Activated gamma-delta T cell treated with Interleukin-2 at 50 U/mL for 16 hours (primary cell): ENCODE data around the gene GPR31.
A peak's percentile ranks its signal among the peaks of the same experiment; 100 is the strongest.

Experiments
- DNase-seq: peaks from one replicate; pipeline ENCODE4 v3.0.0-alpha.2; 2020

The GPR31 gene

DNA sequence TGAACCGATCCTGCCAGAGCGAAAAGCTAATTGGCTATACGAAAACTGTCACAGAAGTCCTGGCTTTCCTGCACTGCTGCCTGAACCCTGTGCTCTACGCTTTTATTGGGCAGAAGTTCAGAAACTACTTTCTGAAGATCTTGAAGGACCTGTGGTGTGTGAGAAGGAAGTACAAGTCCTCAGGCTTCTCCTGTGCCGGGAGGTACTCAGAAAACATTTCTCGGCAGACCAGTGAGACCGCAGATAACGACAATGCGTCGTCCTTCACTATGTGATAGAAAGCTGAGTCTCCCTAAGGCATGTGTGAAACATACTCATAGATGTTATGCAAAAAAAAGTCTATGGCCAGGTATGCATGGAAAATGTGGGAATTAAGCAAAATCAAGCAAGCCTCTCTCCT lies 20.7 kb downstream of the GPR31 start:
- DNase-seq, result no peak

GRCh38 chr6:167136376-167136775 lies 21.4 kb downstream of the GPR31 start:
- DNase-seq, result no peak

DNA sequence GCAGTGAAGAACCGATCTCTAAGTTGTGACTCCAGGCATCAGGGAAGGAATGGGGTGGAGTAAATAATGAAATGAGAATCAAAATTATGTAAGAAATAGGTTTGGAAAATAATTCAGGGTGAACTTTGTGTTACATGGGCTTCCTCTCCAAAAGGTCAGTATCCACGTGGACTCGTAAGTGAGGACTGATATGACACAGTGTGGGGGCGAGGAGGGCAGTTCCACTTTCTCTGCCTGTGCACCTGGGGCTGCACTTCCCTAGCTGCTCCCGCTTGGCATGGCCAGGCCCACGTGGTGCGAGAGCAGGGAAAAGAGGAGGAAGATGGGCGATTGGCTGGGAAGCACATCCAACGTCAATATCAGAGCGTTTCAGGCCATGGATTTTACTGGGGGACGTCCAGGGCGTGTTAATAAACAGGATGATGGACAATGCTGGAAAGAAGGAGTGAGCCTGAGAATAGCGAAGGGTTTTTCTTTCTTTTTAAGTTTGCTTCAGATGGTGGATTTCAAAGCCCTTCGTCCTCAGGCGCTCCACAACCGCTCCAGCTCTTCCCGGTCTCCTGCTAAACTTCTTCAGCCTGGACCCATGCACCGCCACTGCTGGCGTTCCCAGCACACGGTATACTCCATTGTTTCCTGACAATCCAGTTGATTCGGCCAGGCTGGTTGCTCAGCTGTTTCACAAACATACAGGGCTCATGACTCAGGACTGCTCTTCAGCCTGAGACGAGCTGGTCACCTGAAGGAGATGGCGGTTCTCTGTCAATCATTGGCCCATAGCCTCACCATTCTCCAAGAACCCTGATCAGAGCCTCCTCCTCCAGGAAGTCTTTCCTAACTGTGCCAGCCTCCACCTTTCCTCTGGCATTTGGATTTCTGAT lies 23.1 kb downstream of the GPR31 start:
- DNase-seq, result no peak

GRCh38 chr6:167130712-167131684 lies 26.8 kb downstream of the GPR31 start:
- no peak for DNase-seq

GRCh38 chr6:167130008-167130677 lies 27.6 kb downstream of the GPR31 start:
- DNase-seq, result peak; percentile 28

DNA sequence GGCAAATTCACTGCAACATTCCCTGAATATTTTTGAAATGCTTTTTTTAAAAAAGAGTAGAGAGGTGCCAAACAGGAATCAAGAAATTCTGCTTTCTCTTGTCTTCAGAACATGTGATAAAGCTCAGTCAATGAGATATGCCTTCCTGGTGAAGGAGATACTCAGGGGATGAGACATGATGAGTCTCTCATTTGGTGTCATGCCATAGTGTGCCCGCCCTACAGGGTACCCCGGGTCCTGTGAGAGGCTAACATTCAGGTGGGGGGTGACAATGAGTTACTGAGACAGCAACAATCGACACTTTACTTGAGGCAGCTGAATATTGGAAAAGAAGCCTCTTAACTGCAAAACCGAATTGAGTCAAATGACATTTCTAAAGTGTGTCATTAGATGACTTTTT lies 28.2 kb downstream of the GPR31 start:
- DNase-seq, result no peak

DNA sequence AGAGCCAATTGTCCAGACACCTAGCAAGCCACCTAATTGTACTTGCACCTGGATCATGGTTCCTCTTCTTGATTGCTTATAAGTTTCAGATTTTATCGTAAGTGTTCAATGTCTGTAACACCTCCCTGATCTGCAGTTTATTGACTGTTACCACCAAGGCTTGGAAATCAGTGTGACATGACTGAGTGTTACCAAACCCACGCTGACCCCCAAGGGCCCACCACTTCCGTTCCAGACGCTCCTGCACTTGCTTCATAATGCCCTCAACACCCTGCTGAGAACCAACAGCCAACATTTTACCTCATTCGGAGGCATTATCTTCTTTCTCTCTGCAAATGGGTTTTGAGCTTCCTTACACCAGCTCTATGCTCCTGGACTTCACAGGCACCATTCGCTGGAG lies 28.6 kb downstream of the GPR31 start:
- DNase-seq, result no peak

DNA sequence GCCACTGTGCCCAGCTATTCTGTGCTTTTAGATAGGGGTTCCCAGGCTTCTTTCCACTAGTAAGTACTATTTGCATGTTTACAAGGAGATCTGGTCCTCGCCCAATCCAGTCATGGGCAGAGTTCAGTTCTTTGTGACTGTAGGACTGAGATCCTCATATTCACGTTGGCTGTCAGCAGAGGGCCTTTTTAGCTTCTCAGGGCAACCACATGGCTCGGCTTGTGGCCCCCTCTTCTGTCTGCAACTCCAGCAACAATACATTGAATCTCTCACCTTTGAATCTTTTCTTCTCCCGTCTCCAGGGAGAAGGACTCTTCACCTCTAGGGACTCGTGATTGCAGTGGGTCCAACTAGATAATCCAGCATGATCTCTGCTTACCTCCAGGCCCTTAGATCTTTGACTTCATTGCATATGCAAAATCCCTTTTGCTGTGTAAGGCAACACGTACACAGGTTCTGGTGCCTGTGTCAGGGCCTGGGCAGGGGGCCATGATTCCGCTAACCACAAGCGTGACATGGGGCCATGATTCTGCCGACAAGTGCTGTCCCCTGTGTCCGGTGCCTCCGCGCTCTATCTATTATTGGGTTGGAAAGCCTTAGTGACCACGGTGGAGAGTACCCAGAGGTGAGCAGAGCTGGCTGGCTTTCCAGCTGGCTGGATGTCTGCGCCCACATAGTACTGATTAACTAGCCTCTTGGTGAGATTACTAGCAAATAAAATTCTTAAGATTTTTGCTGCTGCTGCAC lies 29.8 kb downstream of the GPR31 start:
- no peak for DNase-seq

GRCh38 chr6:167125855-167126349 lies 31.9 kb downstream of the GPR31 start:
- no peak for DNase-seq

- no peak for DNase-seq
These were observed 32.4 kb downstream of the GPR31 start for GRCh38 chr6:167125410-167125809.

GRCh38 chr6:167124753-167125152 lies 33.0 kb downstream of the GPR31 start:
- no peak for DNase-seq

GRCh38 chr6:167122827-167123657 lies 34.7 kb downstream of the GPR31 start, which contains the start of gene CCR6:
Gene CCR6 (plus strand): TSS chr6:167123096. CDS start chr6:167136135, 13,039 bp downstream.
- no peak for DNase-seq

- DNase-seq, result no peak
These were observed 35.5 kb downstream of the GPR31 start for GRCh38 chr6:167122041-167122826.

DNA sequence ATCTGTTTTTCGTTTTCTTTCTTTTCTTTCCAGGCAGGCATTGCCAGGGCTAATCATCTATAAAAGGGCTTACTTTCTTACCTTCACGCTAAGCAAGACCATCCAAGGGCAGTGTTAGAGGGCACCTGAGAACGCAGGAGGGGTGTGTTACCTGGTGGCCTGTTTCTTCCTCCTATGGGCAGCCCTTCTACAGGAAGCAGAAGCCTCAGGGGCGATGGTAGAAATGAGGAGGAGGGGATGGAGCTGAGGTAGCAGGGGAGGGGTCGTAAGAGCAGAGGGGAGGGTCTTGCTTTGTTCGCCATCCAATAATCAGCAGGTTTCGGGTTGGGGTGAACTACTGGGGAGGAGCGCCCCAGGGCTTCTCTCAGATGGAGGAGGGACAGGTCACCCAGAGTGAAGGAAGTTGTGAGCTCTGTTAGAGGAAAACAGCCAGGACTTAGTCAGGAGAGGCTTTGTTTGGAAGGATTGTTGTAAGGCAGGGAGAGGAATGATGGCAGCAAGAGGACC lies 36.4 kb downstream of the GPR31 start:
- DNase-seq, result no peak

GRCh38 chr6:167120583-167120903 lies 37.2 kb downstream of the GPR31 start:
- no peak for DNase-seq

DNA sequence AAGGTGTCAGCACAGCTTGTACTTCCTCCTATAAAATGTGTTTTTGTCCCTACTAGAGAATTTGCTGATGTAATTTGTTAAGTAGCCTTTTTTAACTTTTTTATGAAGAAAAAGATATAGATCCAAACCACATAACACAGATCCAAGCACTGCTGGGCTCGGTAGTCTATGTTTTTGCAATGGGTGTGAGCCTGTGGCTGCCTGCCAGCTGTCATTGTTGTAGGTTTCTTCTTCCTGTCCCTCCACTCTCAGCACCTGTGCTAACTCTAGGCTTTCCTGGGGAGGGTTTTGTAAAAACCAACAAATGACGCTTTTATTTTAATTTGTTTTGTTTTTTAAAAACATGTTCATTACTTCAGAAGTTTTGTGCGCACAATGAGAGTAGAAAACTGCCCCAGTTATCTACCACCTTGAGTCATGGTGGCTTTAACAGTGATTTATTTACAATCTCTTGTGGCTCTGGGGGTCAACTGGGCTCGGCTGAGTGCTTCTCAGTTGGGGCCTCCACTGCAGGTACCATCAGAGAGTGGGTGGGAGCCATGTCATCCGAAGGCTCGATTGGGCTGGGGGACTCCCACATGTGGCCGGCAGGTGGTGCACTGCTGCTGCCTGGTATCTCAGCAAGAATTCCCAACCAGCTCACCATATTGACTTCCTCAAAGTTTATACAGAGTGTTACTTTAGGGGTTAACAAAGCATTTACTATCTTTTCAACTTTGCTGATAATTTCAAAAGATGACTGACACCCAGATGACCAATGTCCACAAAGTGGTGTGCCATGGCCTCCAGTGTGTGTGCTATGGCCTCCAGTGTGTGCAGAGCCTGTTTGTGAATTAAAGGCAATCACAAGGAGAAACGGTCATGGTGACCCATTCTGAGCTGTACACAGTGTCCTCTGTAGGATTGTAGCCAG lies 37.9 kb downstream of the GPR31 start:
- DNase-seq, result peak; percentile 49

- DNase-seq, result no peak
These were observed 38.9 kb downstream of the GPR31 start for GRCh38 chr6:167118839-167119238.

- DNase-seq, result no peak
These were observed 39.8 kb downstream of the GPR31 start for GRCh38 chr6:167118006-167118405.

- DNase-seq, result no peak
These were observed 40.9 kb downstream of the GPR31 start for GRCh38 chr6:167116838-167117228.
